GDM1 (cell line): ENCODE measurements around the gene CSNK1D.

Source experiments
- DNase-seq: peaks from one replicate; lab custom pipeline; 2025; lab: John Stamatoyannopoulos, UW

CSNK1D gene

GRCh38 chr17:82252511-82253178, 20.9 kb downstream of the CSNK1D start:
- DNase-seq = no peak

- DNase-seq = no peak
Observed at GRCh38 chr17:82250868-82251500, 22.5 kb downstream of the CSNK1D start.

- no peak for DNase-seq
Observed at GRCh38 chr17:82249896-82250581, 23.5 kb downstream of the CSNK1D start.

DNA sequence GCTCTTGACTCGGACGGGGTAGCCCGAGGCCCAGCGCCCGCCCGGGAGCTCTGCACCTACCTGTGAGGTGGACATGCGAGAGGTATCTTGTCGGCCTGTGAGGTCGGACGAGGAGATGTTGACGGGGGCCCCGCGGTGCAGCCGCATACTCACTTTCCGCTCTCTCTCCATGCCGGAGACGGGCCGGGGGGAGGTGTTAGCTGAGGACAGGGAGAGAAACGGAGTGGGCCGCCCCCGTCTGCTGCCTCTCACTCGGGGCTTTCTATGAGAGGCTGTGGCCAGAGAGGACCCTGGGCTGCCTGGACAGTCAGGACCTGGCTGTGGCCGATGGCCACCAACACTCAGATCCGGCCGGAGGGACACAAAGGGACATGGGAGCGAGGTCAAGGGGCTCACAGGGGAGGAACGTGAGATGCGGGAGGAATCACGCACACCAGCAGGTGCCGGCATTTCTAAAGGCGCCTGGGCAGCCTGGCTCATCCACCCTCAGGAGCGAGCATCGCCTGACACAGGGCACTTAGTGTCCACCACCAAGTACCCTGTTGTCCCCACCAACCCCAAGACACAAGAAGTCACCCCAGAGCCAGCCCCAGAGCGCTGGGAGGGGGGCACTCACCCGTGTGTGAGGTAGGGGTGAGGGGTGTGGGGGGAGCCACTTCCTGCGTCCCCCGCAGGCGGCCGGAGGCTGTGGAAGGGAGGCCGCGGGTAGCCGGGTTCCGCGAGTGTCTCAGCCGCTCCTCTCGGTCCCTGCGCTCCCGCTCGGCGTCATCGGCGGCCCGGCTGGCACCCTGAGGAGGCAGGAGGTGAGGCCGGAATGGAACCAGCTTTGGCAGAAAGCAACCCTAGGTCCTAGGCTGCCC, 24.5 kb downstream of the CSNK1D start:
- DNase-seq = no peak

GRCh38 chr17:82247856-82248671, 25.4 kb downstream of the CSNK1D start:
- DNase-seq = no peak

DNA sequence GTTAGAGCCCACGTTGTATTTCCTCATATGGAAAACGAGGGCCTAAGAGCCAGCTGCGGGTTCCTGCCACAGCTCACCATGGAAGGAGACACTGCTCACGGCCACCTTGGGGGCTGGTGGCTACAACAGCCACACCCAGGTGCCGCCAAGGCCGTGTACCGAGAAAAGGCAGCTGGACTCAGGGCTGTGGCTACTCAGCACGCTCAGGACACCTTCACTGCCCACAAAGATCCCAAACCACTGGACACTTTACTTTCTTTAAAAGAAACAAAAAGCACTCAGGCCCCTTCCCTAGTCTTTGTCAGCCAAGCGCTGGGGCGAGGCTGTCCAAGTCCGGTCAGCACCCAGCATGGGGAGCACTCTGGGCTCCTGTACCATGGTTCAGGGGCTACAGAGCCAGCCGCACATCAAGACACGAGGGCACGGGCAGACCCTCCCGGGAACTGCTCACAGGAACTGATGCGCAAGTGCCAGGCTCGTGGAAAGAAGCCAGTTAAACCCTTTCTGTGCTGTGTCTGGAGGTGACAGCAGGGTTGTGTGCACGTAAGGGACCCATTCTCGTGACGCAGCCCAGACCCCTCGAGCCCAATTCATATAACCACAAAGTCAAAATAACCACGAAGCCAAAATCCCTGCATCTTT, 26.2 kb downstream of the CSNK1D start:
- DNase-seq = no peak

DNA sequence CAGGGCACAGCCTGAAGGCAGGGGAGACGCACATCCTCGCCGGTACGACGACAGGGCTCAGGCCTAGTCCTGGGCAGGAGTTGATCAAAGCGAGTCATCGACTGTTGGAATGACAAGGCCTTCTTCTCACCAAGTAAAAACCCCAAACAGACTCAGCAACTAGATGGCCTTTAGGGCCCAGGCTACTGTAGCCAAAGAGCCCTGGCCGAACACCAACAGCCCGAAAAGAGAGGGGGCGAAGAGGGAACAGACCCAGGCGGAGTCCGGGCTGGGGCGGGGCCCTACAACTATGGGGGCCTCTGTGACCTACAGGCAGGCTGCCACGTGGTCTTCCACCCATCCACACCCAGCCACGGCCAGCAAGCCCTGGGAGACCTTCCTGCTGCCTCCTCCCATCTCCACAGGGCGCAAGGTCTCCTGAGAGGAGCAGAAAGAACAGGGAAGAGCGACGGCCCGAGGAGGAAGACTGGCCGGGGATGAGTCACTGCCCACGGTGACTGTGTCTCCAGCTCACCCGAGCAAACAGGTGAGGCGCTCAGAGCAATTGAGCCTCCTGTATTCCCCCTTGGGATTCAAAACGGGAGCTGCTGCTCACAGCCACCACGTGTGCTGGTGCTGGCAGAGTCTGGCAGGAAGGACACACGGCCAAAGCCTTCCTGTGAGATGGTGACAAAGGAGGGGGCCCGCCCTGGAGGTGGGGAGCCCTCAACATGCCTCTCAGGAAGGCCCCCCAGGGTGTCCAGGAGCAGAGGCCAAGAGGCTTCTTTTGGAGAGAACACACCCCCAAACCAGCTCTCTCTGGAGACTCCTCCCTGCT, 26.9 kb downstream of the CSNK1D start:
- DNase-seq = no peak

- no peak for DNase-seq
Observed at GRCh38 chr17:82246040-82246364, 27.5 kb downstream of the CSNK1D start.

- DNase-seq = no peak
Observed at GRCh38 chr17:82245134-82246039, 28.1 kb downstream of the CSNK1D start.

- no peak for DNase-seq
Observed at GRCh38 chr17:82244413-82245133, 28.9 kb downstream of the CSNK1D start.

DNA sequence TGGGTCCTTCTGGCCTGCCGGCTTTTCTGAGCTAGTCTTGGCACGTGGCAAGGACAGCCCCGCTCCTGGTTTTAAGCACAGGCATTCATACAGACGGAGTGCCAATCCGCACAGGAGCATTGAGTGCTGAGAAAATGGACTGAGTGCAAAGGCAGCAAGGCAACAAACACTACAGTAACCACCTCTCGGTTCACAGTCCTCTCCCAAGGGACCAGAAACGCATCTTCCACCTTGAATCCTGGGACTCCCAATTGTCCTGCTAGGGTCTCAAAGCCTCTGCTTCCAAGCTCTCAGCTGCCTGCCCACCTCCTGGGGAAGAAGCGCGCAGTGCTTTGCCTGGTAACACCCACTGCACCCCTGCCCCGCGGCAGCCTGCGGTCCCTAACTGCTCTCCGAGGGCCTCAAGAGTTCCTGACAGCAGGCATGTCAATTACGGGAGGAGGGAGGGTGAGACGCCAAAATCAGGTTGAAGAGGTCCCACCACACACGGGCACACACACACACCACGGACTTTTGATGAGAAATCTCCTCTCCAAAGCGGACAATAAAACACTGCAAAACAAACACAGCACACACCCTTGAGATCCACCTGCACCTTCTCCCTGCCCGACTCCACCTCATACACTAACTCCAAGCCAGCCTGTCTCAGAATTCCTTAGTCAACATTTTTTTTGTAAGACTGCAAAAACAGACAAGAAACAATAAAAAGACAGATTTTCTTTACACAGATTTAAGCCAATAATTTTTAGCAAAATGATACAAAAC, 29.7 kb downstream of the CSNK1D start:
- no peak for DNase-seq

GRCh38 chr17:82242977-82243647, 30.4 kb downstream of the CSNK1D start:
- DNase-seq = no peak

DNA sequence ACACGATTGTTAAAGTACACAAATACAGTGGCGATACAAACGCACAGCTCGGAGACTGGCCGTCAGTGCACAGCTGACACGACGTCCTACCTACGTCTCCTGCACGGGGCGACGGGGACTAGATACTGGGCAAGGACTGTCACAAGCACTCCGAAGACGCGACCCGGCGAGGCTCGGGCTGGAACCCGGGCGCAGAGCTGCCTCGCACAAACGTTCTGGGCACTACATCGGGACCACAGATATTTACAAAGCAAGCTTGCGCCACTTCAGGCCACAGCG, 30.9 kb downstream of the CSNK1D start:
- no peak for DNase-seq

GRCh38 chr17:82241926-82242697, 31.4 kb downstream of the CSNK1D start:
- DNase-seq = no peak

DNA sequence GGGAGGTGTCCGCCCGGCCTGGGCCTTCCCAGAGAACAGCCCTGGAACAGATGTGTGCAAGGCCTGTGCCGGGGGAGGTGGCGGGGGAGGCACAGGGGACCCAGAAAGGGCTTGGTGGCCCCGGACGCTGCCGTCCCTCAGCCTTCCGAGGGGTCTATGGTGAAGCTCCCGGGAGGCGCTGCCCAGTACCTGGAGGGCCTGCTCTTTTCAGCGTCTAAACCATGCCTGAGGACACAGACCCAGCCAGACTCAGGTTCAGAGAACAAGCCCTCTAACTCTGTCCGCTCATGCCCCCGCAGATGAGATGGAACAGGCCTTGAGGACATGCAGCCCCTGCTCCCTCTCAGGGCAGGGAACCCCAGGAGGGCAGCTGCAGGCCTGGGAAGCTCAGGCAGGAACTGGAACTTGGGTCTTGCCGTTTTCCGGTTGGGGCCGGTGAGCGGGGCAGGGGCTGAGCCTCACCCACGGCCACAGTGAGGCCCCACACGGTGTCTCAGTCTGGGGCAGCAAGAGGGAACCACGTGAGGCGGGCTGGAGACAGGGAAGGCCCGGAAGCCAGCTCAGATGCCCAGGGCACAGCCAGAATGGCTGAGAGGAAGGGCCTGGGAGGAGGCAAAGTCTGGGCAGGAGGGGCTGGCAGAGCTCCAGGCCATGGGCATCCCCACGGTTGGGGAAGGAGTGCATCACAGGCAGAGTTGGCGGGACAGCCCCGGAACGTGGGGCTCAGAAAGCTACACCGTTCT, 32.1 kb downstream of the CSNK1D start:
- DNase-seq = no peak
